DOHH2 (cell line): ENCODE data around the gene TBCD.

Source experiments
- CTCF ChIP-seq: fragments of 200-600 bp; sonication (generic); IDR thresholded peaks from one replicate; pipeline ENCODE4 v1.5.1; 2014; ENCODE audit warnings: antibody characterized with exemption, mild to moderate bottlenecking, low read depth, low read length; ENCODE audit not compliant: poor library complexity, severe bottlenecking
- EZH2phosphoT487 ChIP-seq: fragments of 200-600 bp; sonication (generic); IDR thresholded peaks from 2 replicates; pipeline ENCODE4 v1.6.1; 2017; ENCODE audit warnings: borderline replicate concordance, mild to moderate bottlenecking, antibody characterized with exemption, low read length, moderate library complexity, mixed read lengths

- TF ChIP-seq CTCF (no peak), EZH2phosphoT487 (no peak)
Observed at GRCh38 chr17:82851381-82851780, 99.5 kb downstream of the TBCD start.
